Cerebellar nuclear complex (tissue), 1 donor: ENCODE data around the gene HOXC12.

Experiments
- DNase-seq, 2 experiments: peaks; one replicate each; lab custom pipeline; 2025; lab: John Stamatoyannopoulos, UW

The HOXC12 gene

GRCh38 chr12:53996240-53997203, 41.8 kb downstream of the HOXC12 start:
- DNase-seq, result no peak

GRCh38 chr12:53997204-53998109, 42.8 kb downstream of the HOXC12 start:
- DNase-seq, result no peak

GRCh38 chr12:53998110-53998899, 43.6 kb downstream of the HOXC12 start:
- no peak for DNase-seq

- DNase-seq, result no peak
These were observed 44.2 kb downstream of the HOXC12 start for GRCh38 chr12:53998900-53999236.

GRCh38 chr12:53999559-54000115, 44.9 kb downstream of the HOXC12 start:
- no peak for DNase-seq

GRCh38 chr12:54000116-54001114, 45.7 kb downstream of the HOXC12 start, which contains the start of gene HOXC9:
HOXC9 (plus strand) TSS chr12:54000161; CDS start chr12:54000189, 28 bp downstream.
- no peak for DNase-seq

GRCh38 chr12:54001283-54002187, 46.8 kb downstream of the HOXC12 start:
- no peak for DNase-seq

GRCh38 chr12:54002278-54002914, 47.7 kb downstream of the HOXC12 start:
- no peak for DNase-seq

GRCh38 chr12:54002915-54003389, 48.2 kb downstream of the HOXC12 start:
- no peak for DNase-seq

- DNase-seq, result no peak
These were observed 48.9 kb downstream of the HOXC12 start for GRCh38 chr12:54003625-54004024.

GRCh38 chr12:54004063-54004840, 49.5 kb downstream of the HOXC12 start:
- DNase-seq, result no peak

GRCh38 chr12:54004841-54005530, 50.3 kb downstream of the HOXC12 start:
- DNase-seq, result no peak

GRCh38 chr12:54005531-54005852, 50.8 kb downstream of the HOXC12 start:
- no peak for DNase-seq

- peak in 1 of 2 experiments; percentile 25 for DNase-seq
These were observed 51.3 kb downstream of the HOXC12 start for GRCh38 chr12:54005853-54006558.

GRCh38 chr12:54006559-54007220, 52.0 kb downstream of the HOXC12 start:
- no peak for DNase-seq
